Activated gamma-delta T cell (primary cell): ENCODE data around the gene ORC3.
"Not testable (repeated sequence)": the region's sequence is repeated elsewhere in the genome, so short reads cannot be mapped to it uniquely, and the experiment has no call there.

Experiments used
- DNase-seq: peaks from one replicate; lab custom pipeline; 2025; lab: John Stamatoyannopoulos, UW

Gene ORC3

GRCh38 chr6:87660226-87660911 lies 70.4 kb downstream of the ORC3 start:
- DNase-seq, result no peak

- DNase-seq, result no peak
Observed at GRCh38 chr6:87661016-87661415, 71.1 kb downstream of the ORC3 start.

DNA sequence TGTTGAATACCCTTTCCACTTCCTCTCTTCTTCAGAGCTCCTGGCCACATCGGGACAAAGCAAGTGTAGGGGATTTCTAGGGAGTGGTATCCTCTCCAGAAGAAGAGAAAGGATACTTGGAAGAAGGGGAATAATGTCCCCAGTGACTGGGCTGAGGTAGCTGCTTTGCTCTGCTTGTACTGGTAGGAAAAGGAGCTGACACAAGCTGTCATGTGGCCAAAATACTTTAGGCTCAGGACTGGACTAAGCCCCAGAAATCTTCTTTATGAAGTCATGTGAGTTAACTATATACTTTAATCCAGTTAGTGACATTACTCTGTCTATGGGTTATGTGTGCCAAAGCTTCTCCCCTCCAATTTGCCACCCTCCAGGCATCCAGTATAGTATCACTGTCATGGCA lies 71.6 kb downstream of the ORC3 start:
- no peak for DNase-seq

DNA sequence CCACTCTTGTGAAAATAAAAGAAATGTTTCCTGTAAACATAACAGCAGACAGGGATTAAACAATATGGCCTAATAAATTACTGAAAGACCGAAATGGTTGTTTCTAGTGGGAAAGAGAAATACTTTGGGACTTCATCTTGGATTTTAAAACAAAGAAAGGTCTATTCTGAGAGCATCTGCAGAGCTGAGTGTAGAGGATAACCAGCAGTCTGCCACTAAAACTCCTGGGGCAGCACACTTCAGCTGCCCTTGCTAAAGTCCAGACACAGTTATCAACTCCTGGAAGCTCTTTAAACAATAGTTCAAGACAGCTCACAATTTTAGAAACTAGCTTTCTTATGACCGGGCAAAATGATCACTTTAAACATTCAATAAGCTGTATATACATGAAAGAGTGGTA lies 73.5 kb downstream of the ORC3 start:
- no peak for DNase-seq

DNA sequence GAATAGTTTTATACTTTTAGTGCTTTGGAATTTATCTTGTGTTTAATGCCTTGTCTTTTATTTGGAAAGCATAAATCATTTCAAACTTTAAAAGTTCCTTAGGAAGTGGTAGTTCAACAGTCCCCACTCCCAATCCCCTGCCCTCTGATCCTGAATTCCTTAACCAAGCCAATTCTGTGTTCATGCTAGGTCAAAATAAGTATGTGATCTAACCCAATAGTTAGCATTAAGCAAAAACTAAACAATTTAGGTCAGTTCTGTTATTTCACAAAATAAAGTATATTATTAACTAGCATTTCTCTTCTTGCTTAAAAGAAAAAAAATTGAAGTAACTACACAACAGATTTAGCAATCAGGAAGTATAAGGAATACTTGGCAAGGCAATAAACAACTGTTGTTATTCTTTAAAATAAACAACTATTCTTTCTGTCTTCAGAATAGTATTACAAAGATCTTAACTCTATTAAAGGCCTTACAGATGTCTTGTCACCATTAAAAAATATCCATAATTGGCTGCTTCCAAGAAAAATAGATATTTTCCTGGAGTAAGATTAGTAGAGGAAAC lies 75.1 kb downstream of the ORC3 start:
- DNase-seq, result no peak

DNA sequence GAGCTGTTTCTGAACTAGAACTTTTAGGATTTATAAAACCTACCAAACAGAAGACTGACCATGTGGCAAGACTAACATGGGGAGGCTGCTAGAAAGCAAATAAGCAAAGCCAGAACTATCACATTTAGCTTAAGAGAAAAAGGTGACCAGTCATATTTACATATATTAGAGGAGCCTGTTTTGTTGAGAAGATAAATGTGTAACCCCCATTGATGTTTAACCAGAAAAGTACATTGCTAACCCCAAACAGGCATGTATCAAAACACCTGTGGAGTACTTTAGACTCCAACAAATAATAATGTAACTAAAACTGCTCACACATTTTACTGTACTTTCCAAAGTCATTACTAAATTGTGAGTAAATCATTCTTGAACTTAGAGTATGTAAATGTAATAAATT lies 77.1 kb downstream of the ORC3 start:
- DNase-seq, result no peak

DNA sequence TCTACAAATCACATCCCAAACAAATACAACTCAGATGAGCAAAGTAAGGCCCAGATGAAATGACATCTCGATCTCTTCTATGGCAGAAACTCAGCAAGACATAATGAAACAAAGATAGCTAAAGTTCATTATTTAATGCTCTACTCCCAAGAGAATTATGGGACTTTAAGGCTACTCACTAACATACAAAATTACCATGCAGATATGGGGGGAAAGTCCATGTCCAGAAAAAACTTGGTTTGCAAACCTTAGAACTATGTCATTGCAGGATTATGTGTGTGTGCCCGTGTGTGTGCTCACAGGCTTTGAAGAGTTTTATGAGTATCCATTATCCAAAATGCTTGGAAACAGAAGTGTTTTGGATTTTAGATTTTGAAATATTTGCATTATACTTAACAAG lies 78.1 kb downstream of the ORC3 start:
- no peak for DNase-seq

GRCh38 chr6:87669051-87669450 lies 79.1 kb downstream of the ORC3 start:
- DNase-seq, result no peak

DNA sequence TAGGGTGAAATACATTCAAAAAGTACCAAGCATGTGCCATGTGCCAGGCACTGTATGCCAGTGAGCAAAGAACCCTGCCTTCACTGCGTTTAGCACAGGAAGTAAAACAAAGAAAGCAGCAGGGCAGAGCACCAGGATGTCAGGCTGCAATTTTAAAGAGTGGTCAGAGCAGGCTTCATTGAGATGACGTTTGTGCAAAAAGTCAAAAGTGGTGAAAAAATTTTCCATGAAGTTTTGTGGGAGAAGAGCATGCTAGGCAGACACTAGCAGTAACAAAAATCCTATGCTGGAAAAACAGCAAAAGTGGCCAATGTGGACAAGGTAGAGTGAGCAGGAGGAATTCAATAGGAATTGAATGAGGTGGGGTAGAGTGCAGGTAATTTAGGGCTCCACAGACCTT lies 80.8 kb downstream of the ORC3 start:
- DNase-seq, result no peak

DNA sequence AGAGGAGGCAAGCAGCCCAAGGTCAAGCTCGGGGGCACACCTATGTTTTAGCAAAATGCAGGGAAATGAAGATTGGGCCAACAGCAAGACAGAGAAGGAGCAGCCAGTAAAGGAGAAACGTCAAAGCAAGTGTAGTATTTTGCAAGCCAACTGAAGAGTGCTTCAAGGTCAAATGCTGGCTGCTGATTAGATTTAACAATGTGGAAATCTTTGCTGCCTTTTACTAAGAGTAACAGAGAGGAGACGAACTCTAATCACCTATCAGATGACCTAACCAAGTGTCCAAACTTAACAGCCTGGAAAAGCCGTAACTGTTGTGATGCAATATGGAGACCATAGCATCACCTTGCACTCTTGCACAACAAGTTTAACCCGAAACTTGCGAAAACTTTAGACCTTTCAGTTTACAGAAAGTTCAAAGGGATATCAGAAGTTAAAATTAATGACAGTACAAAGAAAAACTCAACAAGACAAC lies 81.7 kb downstream of the ORC3 start:
- no peak for DNase-seq

- no peak for DNase-seq
Observed at GRCh38 chr6:87672641-87673040, 82.7 kb downstream of the ORC3 start.

GRCh38 chr6:87673237-87673636 lies 83.3 kb downstream of the ORC3 start:
- no peak for DNase-seq

GRCh38 chr6:87674290-87674689 lies 84.4 kb downstream of the ORC3 start:
- no peak for DNase-seq

DNA sequence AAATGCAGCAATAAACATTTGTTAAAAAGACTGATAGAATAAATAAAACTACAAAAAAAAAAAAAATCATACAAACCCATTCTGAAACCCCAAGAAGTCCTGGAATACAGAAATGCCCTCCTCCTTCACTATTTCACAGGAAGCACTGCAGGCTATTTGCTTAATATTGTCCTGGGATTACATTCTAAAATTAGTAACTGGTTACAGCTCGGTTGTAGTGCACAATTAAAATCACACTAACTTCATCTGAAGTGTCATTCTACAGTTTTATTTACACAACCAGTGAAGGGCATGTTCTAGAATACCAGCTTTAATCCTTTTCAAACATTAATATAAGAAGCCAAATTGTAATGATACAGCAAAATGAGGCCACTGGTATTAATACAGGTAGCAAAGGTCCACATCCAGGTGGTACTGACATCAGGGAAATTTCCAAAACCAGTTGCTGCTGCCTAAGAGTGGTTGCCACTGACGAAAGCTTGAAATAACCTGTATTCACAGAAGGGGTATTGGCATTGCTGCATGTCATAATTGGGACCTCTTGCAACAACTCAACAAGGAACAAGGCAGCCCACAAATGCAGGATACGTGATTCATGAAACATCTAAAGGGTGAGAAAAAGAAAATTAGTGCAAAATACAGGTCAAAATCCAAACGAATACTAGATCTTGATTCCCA lies 85.2 kb downstream of the ORC3 start:
- DNase-seq, result no peak

GRCh38 chr6:87682310-87682709 lies 92.4 kb downstream of the ORC3 start:
- DNase-seq, result no peak

GRCh38 chr6:87683890-87684289 lies 94.0 kb downstream of the ORC3 start:
- no peak for DNase-seq

GRCh38 chr6:87684895-87685654 lies 95.1 kb downstream of the ORC3 start:
- no peak for DNase-seq

DNA sequence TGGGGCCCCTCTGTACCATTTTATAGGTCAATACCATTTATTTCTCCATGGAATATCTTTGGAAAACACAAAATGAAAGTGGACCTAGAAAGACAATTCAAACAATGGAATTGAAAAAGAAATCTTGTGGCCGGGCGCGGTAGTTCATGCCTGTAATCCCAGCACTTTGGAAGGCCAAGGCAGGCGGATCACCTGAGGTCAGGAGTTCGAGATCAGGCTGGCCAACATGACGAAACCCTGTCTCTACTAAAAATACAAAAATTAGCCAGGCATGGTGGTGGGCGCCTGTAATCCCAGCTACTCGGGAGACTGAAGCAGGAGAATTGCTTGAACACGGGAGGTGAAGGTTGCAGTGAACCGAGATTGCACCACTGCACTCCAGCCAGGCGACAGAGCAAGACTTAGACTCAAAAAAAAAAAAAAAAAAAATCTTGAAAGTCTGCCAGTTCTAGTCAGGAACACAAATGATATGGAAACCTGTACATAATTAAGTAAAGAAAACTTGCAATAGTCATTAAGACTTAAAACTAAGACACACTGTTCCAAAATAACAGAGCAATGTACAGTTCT lies 96.8 kb downstream of the ORC3 start:
- not testable (repeated sequence) for DNase-seq

- DNase-seq, result no peak
Observed at GRCh38 chr6:87687296-87687695, 97.4 kb downstream of the ORC3 start.

DNA sequence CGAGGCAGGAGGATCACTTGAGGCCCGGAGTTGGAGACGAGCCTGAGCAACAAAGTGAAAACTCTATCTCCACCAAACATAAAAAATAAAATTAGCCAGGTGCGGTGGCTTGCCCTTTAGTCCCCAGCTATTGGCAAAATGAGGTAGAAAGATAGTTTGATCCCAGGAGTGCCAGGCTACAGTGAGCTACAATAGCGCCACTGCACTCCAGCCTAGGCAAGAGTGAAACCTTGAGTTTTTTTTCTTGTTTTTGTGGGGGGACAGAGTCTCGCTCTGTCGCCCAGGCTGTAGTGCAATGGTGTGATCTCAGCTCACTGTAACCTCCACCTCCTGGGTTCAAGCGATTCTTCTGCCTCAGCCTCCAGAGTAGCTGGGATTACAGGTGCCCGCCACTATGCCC lies 98.0 kb downstream of the ORC3 start:
- DNase-seq, result not testable (repeated sequence)

DNA sequence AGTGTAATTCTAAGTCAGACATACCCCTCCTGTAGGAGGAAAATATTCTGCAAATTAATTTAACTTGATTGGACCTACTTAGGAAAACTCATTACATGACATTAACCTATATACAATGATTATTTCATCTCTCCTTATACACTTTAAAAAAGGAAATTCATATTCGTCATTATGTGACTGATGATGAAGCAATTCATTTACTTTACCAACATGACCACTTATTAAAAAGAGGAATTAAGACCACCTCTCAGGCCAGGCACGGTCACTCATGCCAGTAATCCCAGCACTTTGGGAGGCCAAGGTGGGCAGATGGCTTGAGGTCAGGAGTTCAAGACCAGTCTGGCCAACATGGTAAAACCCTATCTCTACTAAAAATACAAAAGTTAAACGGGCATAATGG lies 100.5 kb downstream of the ORC3 start:
- DNase-seq, result no peak

DNA sequence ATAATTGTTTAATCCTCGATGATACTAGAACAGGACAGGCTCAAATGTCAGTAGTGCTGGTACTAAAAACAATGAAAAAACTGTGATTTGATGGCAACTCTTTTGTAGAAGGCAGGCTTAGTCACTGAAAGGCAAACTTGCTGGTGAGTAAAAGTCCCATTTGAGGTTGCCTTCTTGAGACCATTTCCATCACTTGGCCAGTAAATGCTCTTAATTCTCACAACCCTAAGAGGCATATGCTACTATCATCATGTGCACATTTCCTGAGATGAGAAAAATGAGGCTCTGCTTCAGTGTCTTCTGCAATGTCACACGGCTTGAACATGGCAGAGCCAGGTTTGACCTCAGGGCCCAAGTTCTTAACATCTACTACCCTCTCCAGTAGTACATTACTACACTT lies 102.2 kb downstream of the ORC3 start:
- no peak for DNase-seq
